Osteoblast (primary cell): Measurements from ENCODE around the gene SORCS1. TPM values are rescaled to one million over a fixed set of nuclear protein-coding genes. Genes with fewer than 3 reads are reported as not detected.

Experiments
- DNase-seq: peaks from one replicate; pipeline ENCODE4 v3.0.0; 2011; ENCODE audit warnings: low spot score, mixed read lengths; ENCODE audit not compliant: insufficient read length; ENCODE audit errors: missing footprints
- H2AFZ ChIP-seq: 2 replicates; pipeline ENCODE4 v1.6.0; 2011; ENCODE audit warnings: mild to moderate bottlenecking, low read length
- H3K27ac ChIP-seq: 2 replicates; pipeline ENCODE4 v1.5.1; 2011; ENCODE audit warnings: mild to moderate bottlenecking, low read depth, low read length, moderate library complexity
- H3K27me3 ChIP-seq: 2 replicates; pipeline ENCODE4 v1.6.0; 2012; ENCODE audit warnings: mild to moderate bottlenecking, control low read depth, inconsistent platforms, low read length, moderate library complexity; ENCODE audit not compliant: insufficient read depth
- H3K36me3 ChIP-seq: 2 replicates; pipeline ENCODE4 v1.5.1; 2011; ENCODE audit warnings: mild to moderate bottlenecking, low read length, control low read depth, moderate library complexity; ENCODE audit not compliant: insufficient read depth
- H3K4me1 ChIP-seq: 2 replicates; pipeline ENCODE4 v1.5.1; 2011; ENCODE audit warnings: mild to moderate bottlenecking, low read length, control low read depth, moderate library complexity; ENCODE audit not compliant: insufficient read depth
- H3K4me2 ChIP-seq: 2 replicates; pipeline ENCODE4 v1.6.0; 2011; ENCODE audit warnings: mild to moderate bottlenecking, low read length; ENCODE audit not compliant: insufficient read depth
- H3K4me3 ChIP-seq: fragments of 200-600 bp; sonication (generic); 3 replicates; pipeline ENCODE4 v1.5.1; 2012; ENCODE audit warnings: mild to moderate bottlenecking, low read length, inconsistent platforms; ENCODE audit not compliant: insufficient read depth
- H3K79me2 ChIP-seq: 2 replicates; pipeline ENCODE4 v1.6.0; 2012; ENCODE audit warnings: mild to moderate bottlenecking, low read length, control low read depth, inconsistent platforms; ENCODE audit not compliant: insufficient read depth
- H3K9me3 ChIP-seq: 2 replicates; pipeline ENCODE4 v1.5.1; 2011; ENCODE audit warnings: low read depth, low read length, control low read depth
- H4K20me1 ChIP-seq: 2 replicates; pipeline ENCODE4 v1.6.0; 2012; ENCODE audit warnings: mild to moderate bottlenecking, low read length, control low read depth; ENCODE audit not compliant: insufficient read depth
- CTCF ChIP-seq: IDR thresholded peaks from 2 replicates; pipeline ENCODE4 v1.5.1; 2011; ENCODE audit warnings: mild to moderate bottlenecking, low read depth, low read length, moderate library complexity; ENCODE audit errors: extremely low read depth
- total RNA-seq: library from RNA; depleted of rRNA; stranded (reverse); fragments of >200 nt; gene quantifications from 2 replicates; pipeline ENCODE4 v1.2.3, GENCODE V29; 2012

SORCS1 gene
- total RNA-seq, 1 donor = not detected

GRCh38 chr10:106872176-106872575 lies 292.3 kb downstream of the SORCS1 start:
- Histone ChIP-seq H3K27me3 (no peaks in the 10 kb centered on the region), H3K79me2 (no peaks in the 10 kb centered on the region), H4K20me1 (no peaks in the 10 kb centered on the region), H3K4me2 (no peak overlapping the region), H3K9me3 (peaks cover 4% of the 10 kb centered on the region), H3K27ac (no peak overlapping the region), H3K4me1 (no peaks in the 10 kb centered on the region), H3K4me3 (no peak overlapping the region), H3K36me3 (no peaks in the 10 kb centered on the region), H2AFZ (no peak overlapping the region)
- DNase-seq = no peak
- TF ChIP-seq CTCF = no peak

- H2AFZ ChIP-seq = no peak overlapping the region
- H4K20me1 ChIP-seq = no peaks in the 10 kb centered on the region
- H3K36me3 ChIP-seq = no peaks in the 10 kb centered on the region
- H3K9me3 ChIP-seq = no peaks in the 10 kb centered on the region
- no peak for TF ChIP-seq CTCF
- H3K27ac ChIP-seq = no peak overlapping the region
- no peak for DNase-seq
- H3K4me3 ChIP-seq = no peak overlapping the region
- H3K4me1 ChIP-seq = no peaks in the 10 kb centered on the region
- H3K4me2 ChIP-seq = no peak overlapping the region
- no peaks in the 10 kb centered on the region for H3K27me3 ChIP-seq
- no peaks in the 10 kb centered on the region for H3K79me2 ChIP-seq
Measured at GRCh38 chr10:106866244-106866845, 298.2 kb downstream of the SORCS1 start.

- Histone ChIP-seq H3K36me3 (no peaks in the 10 kb centered on the region), H3K79me2 (no peaks in the 10 kb centered on the region), H3K27me3 (no peaks in the 10 kb centered on the region), H3K4me3 (no peak overlapping the region), H3K4me1 (no peaks in the 10 kb centered on the region), H4K20me1 (no peaks in the 10 kb centered on the region), H3K9me3 (no peaks in the 10 kb centered on the region), H3K27ac (no peak overlapping the region), H2AFZ (no peak overlapping the region), H3K4me2 (no peak overlapping the region)
- TF ChIP-seq CTCF = no peak
- no peak for DNase-seq
Measured at GRCh38 chr10:106864031-106864430, 300.5 kb downstream of the SORCS1 start.

- H3K4me2 ChIP-seq = no peak overlapping the region
- no peaks in the 10 kb centered on the region for H4K20me1 ChIP-seq
- H3K27ac ChIP-seq = no peak overlapping the region
- no peak overlapping the region for H2AFZ ChIP-seq
- no peak for TF ChIP-seq CTCF
- no peaks in the 10 kb centered on the region for H3K27me3 ChIP-seq
- H3K79me2 ChIP-seq = no peaks in the 10 kb centered on the region
- no peak overlapping the region for H3K4me3 ChIP-seq
- H3K36me3 ChIP-seq = no peaks in the 10 kb centered on the region
- DNase-seq = no peak
- H3K4me1 ChIP-seq = no peaks in the 10 kb centered on the region
- no peaks in the 10 kb centered on the region for H3K9me3 ChIP-seq
Measured at GRCh38 chr10:106863549-106863948, 301.0 kb downstream of the SORCS1 start.
